Measurements from ENCODE around the gene GCN1. TPM values are rescaled to one million over a fixed set of nuclear protein-coding genes. Genes with fewer than 3 reads are reported as not detected.

Gene GCN1
- total and polyA plus RNA-seq, 10 of the 15 experiments (the other 5 are each of a cell fraction or from before 2014, with no cell fraction given): 10.8 to 150 (median 58.3) TPM

DNA sequence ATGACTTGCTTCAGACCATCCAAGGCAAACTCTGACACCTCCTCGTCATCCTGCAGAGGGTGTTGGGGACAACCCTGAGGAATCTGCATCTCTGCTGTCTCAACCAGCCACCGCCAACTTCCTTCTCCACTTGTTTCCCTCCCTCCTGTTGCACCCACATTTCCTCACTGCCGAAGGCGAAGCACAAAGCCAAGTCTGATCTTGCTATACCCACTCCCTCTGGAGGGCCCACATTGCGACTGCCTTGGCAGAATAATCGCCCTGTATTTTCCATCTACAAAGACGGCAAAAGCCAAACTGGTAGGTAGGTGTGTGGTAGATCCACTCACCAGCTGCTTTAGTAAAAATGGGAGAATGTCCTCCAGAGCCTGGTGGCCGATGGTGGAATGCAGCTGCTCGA lies 56.1 kb downstream of the GCN1 start:
- no peak overlapping the region for H3K9ac ChIP-seq (ENCODE audit: control insufficient read depth, insufficient read depth, low read length)
- no peaks in the 10 kb centered on the region for H3K79me2 ChIP-seq (ENCODE audit: control insufficient read depth, insufficient read depth, low read length)
- H3K4me1 ChIP-seq (ENCODE audit: control insufficient read depth, insufficient read depth, low read length): peaks cover 16% of the 10 kb centered on the region
- H3K4me3 ChIP-seq: no peak overlapping the region
- H3K9me3 ChIP-seq (replicated peaks; ENCODE audit: control insufficient read depth, insufficient read depth, low read length): no peaks in the 10 kb centered on the region
- intact Hi-C loops (cut with micrococcal nuclease; ENCODE audit: unreplicated experiment) (no loop called here), in situ Hi-C loops (cut with MboI) (no loop called here)
- FAIRE-seq (no peak), DNase-seq (ENCODE audit: low read depth, low spot score) (no peak), ATAC-seq (no peak)
- ChIA-PET RAD21 (ENCODE audit: unreplicated experiment) (no interaction called here), POLR2A (interaction anchor here (0.6 kb wide), 1 partner anchor 15 kb away, joined by 3 read pairs; no protein-coding TSS in a partner anchor), CTCF (no interaction called here), SMC1A (ENCODE audit: uncharacterized antibody, unreplicated experiment) (no interaction called here)
- no peak overlapping the region for H3K4me2 ChIP-seq (ENCODE audit: control insufficient read depth, insufficient read depth)
- no peaks in the 10 kb centered on the region for H3K27me3 ChIP-seq (replicated peaks in 1 of 2; ENCODE audit: control insufficient read depth in 2 of 2, insufficient read depth in 2 of 2, low read length in 1 of 2)
- 94% methylated on average over 9 of the region's 9 CpGs for WGBS (ENCODE audit: insufficient coverage, insufficient replicate concordance, low lambda C conversion rate, missing lambda C conversion rate)
- BruUV-seq (replicated peaks): no TSS peak
- H4K20me1 ChIP-seq (ENCODE audit: control insufficient read depth, insufficient read depth): no peaks in the 10 kb centered on the region
- no peak overlapping the region for H2AFZ ChIP-seq (ENCODE audit: control insufficient read depth, low read depth, low read length)
- peaks cover 49 to 61% of the 10 kb centered on the region in 2 experiments for H3K36me3 ChIP-seq (ENCODE audit: control insufficient read depth in 2 of 2, insufficient read depth in 2 of 2, low read length in 1 of 2)
- no peak overlapping the region for H3K27ac ChIP-seq (ENCODE audit: control insufficient read depth, insufficient read depth)
- TF ChIP-seq, protein P1, sequence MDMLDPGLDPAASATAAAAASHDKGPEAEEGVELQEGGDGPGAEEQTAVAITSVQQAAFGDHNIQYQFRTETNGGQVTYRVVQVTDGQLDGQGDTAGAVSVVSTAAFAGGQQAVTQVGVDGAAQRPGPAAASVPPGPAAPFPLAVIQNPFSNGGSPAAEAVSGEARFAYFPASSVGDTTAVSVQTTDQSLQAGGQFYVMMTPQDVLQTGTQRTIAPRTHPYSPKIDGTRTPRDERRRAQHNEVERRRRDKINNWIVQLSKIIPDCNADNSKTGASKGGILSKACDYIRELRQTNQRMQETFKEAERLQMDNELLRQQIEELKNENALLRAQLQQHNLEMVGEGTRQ (IDR thresholded peaks at IDR 0.05; ENCODE audit: borderline replicate concordance, low read depth, low read length): no peak
- TF ChIP-seq, protein P2, sequence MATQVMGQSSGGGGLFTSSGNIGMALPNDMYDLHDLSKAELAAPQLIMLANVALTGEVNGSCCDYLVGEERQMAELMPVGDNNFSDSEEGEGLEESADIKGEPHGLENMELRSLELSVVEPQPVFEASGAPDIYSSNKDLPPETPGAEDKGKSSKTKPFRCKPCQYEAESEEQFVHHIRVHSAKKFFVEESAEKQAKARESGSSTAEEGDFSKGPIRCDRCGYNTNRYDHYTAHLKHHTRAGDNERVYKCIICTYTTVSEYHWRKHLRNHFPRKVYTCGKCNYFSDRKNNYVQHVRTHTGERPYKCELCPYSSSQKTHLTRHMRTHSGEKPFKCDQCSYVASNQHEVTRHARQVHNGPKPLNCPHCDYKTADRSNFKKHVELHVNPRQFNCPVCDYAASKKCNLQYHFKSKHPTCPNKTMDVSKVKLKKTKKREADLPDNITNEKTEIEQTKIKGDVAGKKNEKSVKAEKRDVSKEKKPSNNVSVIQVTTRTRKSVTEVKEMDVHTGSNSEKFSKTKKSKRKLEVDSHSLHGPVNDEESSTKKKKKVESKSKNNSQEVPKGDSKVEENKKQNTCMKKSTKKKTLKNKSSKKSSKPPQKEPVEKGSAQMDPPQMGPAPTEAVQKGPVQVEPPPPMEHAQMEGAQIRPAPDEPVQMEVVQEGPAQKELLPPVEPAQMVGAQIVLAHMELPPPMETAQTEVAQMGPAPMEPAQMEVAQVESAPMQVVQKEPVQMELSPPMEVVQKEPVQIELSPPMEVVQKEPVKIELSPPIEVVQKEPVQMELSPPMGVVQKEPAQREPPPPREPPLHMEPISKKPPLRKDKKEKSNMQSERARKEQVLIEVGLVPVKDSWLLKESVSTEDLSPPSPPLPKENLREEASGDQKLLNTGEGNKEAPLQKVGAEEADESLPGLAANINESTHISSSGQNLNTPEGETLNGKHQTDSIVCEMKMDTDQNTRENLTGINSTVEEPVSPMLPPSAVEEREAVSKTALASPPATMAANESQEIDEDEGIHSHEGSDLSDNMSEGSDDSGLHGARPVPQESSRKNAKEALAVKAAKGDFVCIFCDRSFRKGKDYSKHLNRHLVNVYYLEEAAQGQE (IDR thresholded peaks at IDR 0.05; ENCODE audit: low read depth, low read length): no peak
- no peak for TF ChIP-seq EGR1 (IDR thresholded peaks at IDR 0.05; ENCODE audit: borderline replicate concordance in 1 of 2, low read depth in 2 of 2, low read length in 2 of 2)
- TF ChIP-seq, protein P3, sequence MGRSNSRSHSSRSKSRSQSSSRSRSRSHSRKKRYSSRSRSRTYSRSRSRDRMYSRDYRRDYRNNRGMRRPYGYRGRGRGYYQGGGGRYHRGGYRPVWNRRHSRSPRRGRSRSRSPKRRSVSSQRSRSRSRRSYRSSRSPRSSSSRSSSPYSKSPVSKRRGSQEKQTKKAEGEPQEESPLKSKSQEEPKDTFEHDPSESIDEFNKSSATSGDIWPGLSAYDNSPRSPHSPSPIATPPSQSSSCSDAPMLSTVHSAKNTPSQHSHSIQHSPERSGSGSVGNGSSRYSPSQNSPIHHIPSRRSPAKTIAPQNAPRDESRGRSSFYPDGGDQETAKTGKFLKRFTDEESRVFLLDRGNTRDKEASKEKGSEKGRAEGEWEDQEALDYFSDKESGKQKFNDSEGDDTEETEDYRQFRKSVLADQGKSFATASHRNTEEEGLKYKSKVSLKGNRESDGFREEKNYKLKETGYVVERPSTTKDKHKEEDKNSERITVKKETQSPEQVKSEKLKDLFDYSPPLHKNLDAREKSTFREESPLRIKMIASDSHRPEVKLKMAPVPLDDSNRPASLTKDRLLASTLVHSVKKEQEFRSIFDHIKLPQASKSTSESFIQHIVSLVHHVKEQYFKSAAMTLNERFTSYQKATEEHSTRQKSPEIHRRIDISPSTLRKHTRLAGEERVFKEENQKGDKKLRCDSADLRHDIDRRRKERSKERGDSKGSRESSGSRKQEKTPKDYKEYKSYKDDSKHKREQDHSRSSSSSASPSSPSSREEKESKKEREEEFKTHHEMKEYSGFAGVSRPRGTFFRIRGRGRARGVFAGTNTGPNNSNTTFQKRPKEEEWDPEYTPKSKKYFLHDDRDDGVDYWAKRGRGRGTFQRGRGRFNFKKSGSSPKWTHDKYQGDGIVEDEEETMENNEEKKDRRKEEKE (IDR thresholded peaks at IDR 0.05): no peak
- no peak for TF ChIP-seq HDGF (IDR thresholded peaks at IDR 0.05)
- TF ChIP-seq SREBF2 (IDR thresholded peaks at IDR 0.05; ENCODE audit: low read length): no peak
- no peak for TF ChIP-seq CHD1 (IDR thresholded peaks at IDR 0.05; ENCODE audit: low read depth, low read length)
- TF ChIP-seq ZNF592 (IDR thresholded peaks at IDR 0.05): no peak
- TF ChIP-seq EZH2 (IDR thresholded peaks at IDR 0.05; ENCODE audit: borderline replicate concordance, control insufficient read depth, low read depth, low read length): no peak
- TF ChIP-seq, protein P4, sequence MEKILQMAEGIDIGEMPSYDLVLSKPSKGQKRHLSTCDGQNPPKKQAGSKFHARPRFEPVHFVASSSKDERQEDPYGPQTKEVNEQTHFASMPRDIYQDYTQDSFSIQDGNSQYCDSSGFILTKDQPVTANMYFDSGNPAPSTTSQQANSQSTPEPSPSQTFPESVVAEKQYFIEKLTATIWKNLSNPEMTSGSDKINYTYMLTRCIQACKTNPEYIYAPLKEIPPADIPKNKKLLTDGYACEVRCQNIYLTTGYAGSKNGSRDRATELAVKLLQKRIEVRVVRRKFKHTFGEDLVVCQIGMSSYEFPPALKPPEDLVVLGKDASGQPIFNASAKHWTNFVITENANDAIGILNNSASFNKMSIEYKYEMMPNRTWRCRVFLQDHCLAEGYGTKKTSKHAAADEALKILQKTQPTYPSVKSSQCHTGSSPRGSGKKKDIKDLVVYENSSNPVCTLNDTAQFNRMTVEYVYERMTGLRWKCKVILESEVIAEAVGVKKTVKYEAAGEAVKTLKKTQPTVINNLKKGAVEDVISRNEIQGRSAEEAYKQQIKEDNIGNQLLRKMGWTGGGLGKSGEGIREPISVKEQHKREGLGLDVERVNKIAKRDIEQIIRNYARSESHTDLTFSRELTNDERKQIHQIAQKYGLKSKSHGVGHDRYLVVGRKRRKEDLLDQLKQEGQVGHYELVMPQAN (conservative IDR thresholded peaks at IDR 0.05): no peak
